Vagina (tissue), 2 donors: ENCODE measurements around the gene WWOX.

Experiments used
- POLR2A ChIP-seq, 2 donors: fragments of 450-650 bp; IDR thresholded peaks; one replicate each; pipeline ENCODE4 v1.6.1; 2017; ENCODE audit warnings: antibody characterized with exemption in 2 of 2, mild to moderate bottlenecking in 2 of 2, moderate library complexity in 2 of 2
- TF ChIP-seq, protein P1 (sequence below), 3 experiments: fragments of 450-650 bp in 2 of 3; fragments of 200-600 bp in 1 of 3; sonication (generic) in 1 of 3; IDR thresholded peaks; one replicate each; pipeline ENCODE4 v1.5.1; 2017 to 2019; ENCODE audit warnings: antibody characterized with exemption in 3 of 3, mild to moderate bottlenecking in 2 of 3, moderate library complexity in 2 of 3

DNA sequence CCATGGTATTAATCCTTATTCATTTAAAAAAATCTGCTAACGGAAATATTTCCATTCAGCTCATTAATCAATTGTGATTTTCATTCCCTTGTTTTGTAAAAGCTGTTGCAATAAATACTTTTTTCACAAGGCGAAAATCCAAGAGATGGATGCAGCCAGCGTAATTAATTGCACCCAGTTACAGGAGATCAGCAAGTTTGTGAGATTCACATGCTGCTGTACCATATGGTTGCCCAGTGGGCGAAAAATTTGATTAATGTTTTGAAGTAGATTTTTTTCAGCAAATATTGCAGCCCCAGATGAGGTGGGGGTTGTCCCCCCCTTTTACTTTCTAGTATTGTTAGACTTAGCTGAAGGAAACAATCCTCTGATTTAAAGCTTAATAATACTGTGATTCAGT lies 186.6 kb downstream of the WWOX start:
- TF ChIP-seq, protein P1, sequence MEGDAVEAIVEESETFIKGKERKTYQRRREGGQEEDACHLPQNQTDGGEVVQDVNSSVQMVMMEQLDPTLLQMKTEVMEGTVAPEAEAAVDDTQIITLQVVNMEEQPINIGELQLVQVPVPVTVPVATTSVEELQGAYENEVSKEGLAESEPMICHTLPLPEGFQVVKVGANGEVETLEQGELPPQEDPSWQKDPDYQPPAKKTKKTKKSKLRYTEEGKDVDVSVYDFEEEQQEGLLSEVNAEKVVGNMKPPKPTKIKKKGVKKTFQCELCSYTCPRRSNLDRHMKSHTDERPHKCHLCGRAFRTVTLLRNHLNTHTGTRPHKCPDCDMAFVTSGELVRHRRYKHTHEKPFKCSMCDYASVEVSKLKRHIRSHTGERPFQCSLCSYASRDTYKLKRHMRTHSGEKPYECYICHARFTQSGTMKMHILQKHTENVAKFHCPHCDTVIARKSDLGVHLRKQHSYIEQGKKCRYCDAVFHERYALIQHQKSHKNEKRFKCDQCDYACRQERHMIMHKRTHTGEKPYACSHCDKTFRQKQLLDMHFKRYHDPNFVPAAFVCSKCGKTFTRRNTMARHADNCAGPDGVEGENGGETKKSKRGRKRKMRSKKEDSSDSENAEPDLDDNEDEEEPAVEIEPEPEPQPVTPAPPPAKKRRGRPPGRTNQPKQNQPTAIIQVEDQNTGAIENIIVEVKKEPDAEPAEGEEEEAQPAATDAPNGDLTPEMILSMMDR (IDR thresholded peaks at IDR 0.05) = no peak
- TF ChIP-seq POLR2A (IDR thresholded peaks at IDR 0.05) = no peak
